Nephron (organoid): Measurements from ENCODE around the gene ATP2A2.

ENCODE experiments used
- H3K27ac Mint-ChIP-seq, 3 experiments: 2 replicates each; pipeline ENCODE4 v1.8.0; 2020; ENCODE audit warnings: mixed read lengths in 3 of 3, mild to moderate bottlenecking in 2 of 3, moderate library complexity in 1 of 3
- H3K27me3 Mint-ChIP-seq: 2 replicates; pipeline ENCODE4 v1.8.0; 2021; ENCODE audit warnings: low read depth, mild to moderate bottlenecking, moderate library complexity, mixed read lengths
- H3K36me3 Mint-ChIP-seq: 2 replicates; pipeline ENCODE4 v1.8.0; 2020; ENCODE audit warnings: low read depth, mixed read lengths
- H3K4me1 Mint-ChIP-seq: 2 replicates; pipeline ENCODE4 v1.8.0; 2020; ENCODE audit warnings: mixed read lengths
- H3K4me3 Mint-ChIP-seq, 3 experiments: 2 replicates each; pipeline ENCODE4 v1.8.0; 2020; ENCODE audit warnings: mild to moderate bottlenecking in 3 of 3, mixed read lengths in 3 of 3, moderate library complexity in 2 of 3
- H3K9me3 Mint-ChIP-seq: 2 replicates; pipeline ENCODE4 v1.8.0; 2020; ENCODE audit warnings: mixed read lengths
- TF ChIP-seq, protein P1 (sequence below), 3 experiments: fragments of 200-600 bp; sonication (generic); IDR thresholded peaks; one replicate each; pipeline ENCODE4 v1.5.0; 2021; ENCODE audit warnings: antibody characterized with exemption in 3 of 3; ENCODE audit not compliant: unreplicated experiment in 3 of 3

The ATP2A2 gene

DNA sequence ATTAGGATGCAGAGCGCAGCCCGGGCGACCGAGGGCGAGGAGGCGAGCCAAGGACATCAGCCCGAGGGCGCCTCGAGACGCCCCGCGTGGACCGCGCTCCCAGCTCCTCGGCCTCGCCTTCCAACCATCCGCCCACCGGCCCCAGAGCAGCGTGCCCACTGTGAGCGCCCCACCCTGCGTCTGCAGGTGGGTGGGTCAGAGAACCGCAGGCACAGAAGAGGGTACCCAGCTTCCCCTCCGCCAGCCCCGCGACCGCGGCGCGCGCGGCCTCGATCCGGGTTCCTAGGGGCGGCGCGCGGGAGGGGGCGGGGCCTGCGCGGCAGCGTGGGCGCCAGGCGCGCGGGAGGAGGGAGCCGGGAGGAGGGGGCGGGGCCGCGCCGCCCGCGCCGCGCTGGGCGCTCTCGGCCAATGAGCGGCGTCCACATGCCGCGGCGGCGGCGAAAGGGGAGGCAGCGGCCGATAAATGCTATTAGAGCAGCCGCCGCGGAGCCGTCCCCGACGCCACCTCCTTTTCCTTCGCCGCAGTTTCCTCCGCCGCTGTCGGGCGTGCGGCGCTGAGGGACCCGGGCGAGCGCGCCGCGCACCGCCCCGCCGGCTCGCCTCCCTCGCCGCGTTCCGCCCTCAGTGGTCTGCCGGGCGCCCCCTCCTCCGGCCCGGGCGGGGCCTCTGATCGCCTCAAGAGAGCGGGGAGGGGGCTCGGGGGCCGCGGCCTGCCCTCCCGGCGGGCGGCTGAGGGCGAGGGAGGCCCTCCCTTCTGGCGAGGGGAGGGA, at the start of gene ATP2A2:
Gene ATP2A2 (plus strand): TSS at position 469 of the 770 bp plus-strand sequence. CDS start 543 bp downstream, outside the sequence.
- H3K27ac Mint-ChIP-seq, result peak within 1 kb of the TSS; percentile 83 to 95 (median 94)
- no peaks in the 10 kb centered on the region for H3K27me3 Mint-ChIP-seq
- TF ChIP-seq, protein P1, sequence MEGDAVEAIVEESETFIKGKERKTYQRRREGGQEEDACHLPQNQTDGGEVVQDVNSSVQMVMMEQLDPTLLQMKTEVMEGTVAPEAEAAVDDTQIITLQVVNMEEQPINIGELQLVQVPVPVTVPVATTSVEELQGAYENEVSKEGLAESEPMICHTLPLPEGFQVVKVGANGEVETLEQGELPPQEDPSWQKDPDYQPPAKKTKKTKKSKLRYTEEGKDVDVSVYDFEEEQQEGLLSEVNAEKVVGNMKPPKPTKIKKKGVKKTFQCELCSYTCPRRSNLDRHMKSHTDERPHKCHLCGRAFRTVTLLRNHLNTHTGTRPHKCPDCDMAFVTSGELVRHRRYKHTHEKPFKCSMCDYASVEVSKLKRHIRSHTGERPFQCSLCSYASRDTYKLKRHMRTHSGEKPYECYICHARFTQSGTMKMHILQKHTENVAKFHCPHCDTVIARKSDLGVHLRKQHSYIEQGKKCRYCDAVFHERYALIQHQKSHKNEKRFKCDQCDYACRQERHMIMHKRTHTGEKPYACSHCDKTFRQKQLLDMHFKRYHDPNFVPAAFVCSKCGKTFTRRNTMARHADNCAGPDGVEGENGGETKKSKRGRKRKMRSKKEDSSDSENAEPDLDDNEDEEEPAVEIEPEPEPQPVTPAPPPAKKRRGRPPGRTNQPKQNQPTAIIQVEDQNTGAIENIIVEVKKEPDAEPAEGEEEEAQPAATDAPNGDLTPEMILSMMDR (IDR thresholded peaks at IDR 0.05; ENCODE audit: unreplicated experiment in 3 of 3), result no peak
- peak within 1 kb of the TSS; percentile 87 to 95 (median 93) for H3K4me3 Mint-ChIP-seq
- H3K4me1 Mint-ChIP-seq, result peaks cover 58% of the 10 kb centered on the region
- H3K36me3 Mint-ChIP-seq, result peaks cover 24% of the 10 kb centered on the region
- H3K9me3 Mint-ChIP-seq, result no peaks in the 10 kb centered on the region

DNA sequence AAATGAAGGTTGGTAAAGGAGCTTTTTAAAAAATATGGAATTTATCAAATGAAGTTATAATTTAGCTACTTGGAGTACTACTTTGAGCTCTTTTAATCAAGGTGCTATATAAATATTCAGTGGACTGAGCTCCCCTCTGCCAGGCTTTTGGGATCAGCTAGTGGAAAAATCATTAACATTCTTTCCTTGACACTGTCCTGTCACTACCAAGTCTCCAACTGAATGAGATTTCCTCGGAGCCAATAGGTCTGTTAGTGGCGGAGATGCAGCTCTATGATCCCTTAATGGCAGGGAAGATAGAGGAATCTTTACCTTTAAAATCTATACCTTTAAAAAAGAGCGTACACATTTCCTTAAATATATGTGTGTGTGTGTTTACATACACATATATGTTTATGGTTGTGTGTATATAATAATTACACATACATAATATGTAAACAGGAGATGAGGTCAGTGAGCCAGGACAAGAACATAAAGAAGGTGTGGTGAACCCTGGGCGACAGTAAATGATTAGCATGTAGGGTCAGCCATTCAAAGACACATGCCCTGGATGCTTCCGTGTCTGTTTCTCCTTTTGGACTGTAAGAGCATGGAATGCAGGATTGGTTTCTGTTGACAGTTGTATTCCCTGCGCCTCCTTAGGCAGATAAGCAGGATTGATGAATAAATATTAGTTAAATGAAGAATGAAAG, 47.7 kb upstream of the ATP2A2 start:
- peaks cover 5% of the 10 kb centered on the region for H3K36me3 Mint-ChIP-seq
- TF ChIP-seq, protein P1 (IDR thresholded peaks at IDR 0.05; ENCODE audit: unreplicated experiment in 3 of 3), result no peak
- H3K4me3 Mint-ChIP-seq, result no peak overlapping the region
- H3K27ac Mint-ChIP-seq, result peak overlapping the region; percentile 51 to 83 (median 63)
- H3K27me3 Mint-ChIP-seq, result no peaks in the 10 kb centered on the region
- no peaks in the 10 kb centered on the region for H3K9me3 Mint-ChIP-seq
- H3K4me1 Mint-ChIP-seq, result peaks cover 39% of the 10 kb centered on the region

DNA sequence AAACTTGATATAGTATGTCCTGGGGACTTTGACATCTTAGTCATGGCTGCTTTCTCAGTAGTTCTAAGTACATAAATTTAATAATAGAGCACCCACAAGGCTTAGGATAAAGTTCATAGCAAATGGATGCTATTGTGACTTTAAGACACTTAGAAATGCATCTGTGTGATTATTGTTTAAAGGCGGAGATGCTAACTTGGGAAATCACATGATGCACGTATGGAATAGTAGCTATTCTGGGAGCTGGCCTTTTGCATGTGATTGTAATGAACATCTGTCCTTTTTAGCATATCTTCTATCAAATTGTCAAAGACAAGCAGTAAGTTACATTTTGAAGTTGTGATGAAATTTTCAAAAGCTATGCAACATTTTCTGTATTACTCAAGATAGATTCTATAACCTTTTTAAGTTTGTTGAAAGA, 46.7 kb upstream of the ATP2A2 start:
- Mint-ChIP-seq H3K36me3 (peaks cover 6% of the 10 kb centered on the region), H3K27me3 (no peaks in the 10 kb centered on the region), H3K9me3 (no peaks in the 10 kb centered on the region), H3K27ac (peak overlapping the region in 2 of 3 experiments; percentile 32 to 83), H3K4me1 (peaks cover 36% of the 10 kb centered on the region), H3K4me3 (peak overlapping the region in 1 of 3 experiments; percentile 29)
- TF ChIP-seq, protein P1 (IDR thresholded peaks at IDR 0.05; ENCODE audit: unreplicated experiment in 3 of 3), result no peak

DNA sequence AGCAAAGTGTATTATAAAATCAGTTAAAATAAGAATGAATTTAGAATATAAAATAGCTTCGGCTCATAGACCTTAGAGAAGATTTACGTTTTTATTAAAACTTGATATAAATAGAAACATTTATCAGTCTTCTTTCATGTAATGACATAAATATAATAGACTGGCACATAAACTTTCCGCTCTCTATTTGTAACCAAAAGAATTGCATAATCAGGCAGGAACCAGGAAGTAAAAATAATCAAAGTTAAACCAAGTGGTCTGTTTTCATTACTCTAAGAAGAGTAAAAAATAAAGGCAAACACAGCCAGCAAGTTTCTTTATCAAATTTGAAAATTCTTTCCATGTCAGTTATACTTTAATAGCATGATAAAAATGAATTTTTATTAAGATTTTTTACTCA, 46.3 kb upstream of the ATP2A2 start:
- H3K4me3 Mint-ChIP-seq, result peak overlapping the region in 1 of 3 experiments; percentile 29
- no peaks in the 10 kb centered on the region for H3K9me3 Mint-ChIP-seq
- H3K4me1 Mint-ChIP-seq, result peaks cover 32% of the 10 kb centered on the region
- H3K27me3 Mint-ChIP-seq, result no peaks in the 10 kb centered on the region
- H3K36me3 Mint-ChIP-seq, result peaks cover 5% of the 10 kb centered on the region
- TF ChIP-seq, protein P1 (IDR thresholded peaks at IDR 0.05; ENCODE audit: unreplicated experiment in 3 of 3), result no peak
- peak overlapping the region in 2 of 3 experiments; percentile 32 to 83 for H3K27ac Mint-ChIP-seq

DNA sequence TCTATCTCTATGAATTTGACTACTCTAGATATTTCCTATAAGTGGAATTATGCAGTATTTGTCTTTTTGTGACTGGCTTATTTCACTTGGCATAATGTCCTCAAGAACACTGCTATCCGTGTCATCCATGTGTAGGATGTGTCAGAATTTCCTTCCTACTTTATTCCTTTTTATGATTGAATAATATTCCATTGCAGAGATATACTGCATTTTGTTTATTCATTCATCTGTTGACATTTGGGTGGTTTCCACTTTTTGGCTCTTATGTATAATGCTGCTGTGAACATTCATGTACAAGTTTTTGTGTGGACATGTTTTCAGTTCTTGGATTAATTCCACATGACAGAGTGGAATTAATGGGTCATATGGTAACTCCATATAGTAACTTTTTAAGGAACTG, 45.7 kb upstream of the ATP2A2 start:
- no peak overlapping the region for H3K4me3 Mint-ChIP-seq
- H3K36me3 Mint-ChIP-seq, result peaks cover 10% of the 10 kb centered on the region
- no peaks in the 10 kb centered on the region for H3K27me3 Mint-ChIP-seq
- H3K4me1 Mint-ChIP-seq, result peaks cover 32% of the 10 kb centered on the region
- H3K9me3 Mint-ChIP-seq, result no peaks in the 10 kb centered on the region
- peak overlapping the region in 1 of 3 experiments; percentile 20 for H3K27ac Mint-ChIP-seq
- TF ChIP-seq, protein P1 (IDR thresholded peaks at IDR 0.05; ENCODE audit: unreplicated experiment in 3 of 3), result no peak
